HEK293 (cell line): ENCODE results near the gene SEPTIN5.

Source experiments
- CTCF ChIA-PET: fragments of 350-600 bp; formaldehyde crosslinking; extraction: SDS; loops from one replicate; lab custom pipeline; 2021; ENCODE audit warnings: antibody characterized with exemption; lab: Yijun Ruan, JAX
- POLR2A ChIA-PET: fragments of 300-600 bp; formaldehyde crosslinking; extraction: SDS; loops from one replicate; lab custom pipeline; 2020; ENCODE audit warnings: antibody characterized with exemption, inconsistent platforms; lab: Yijun Ruan, JAX
- H3K27ac ChIP-seq: fragments of 200-500 bp; sonication (Bioruptor generic); 2 replicates; pipeline ENCODE4 v1.5.1; 2014; ENCODE audit warnings: low read depth, low read length, control low read depth, inconsistent platforms; ENCODE audit errors: extremely low read depth
- H3K36me3 ChIP-seq, 2 experiments: fragments of 200-500 bp in 1 of 2; sonication (Bioruptor generic) in 1 of 2; 1 replicate in 1 of 2; 2 replicates in 1 of 2; pipeline ENCODE4 v1.5.1; 2014 to 2017; ENCODE audit warnings: inconsistent platforms in 2 of 2, low read length in 2 of 2; ENCODE audit not compliant: control insufficient read depth in 2 of 2, insufficient read depth in 1 of 2
- H3K4me1 ChIP-seq: fragments of 200-500 bp; sonication (Bioruptor generic); 2 replicates; pipeline ENCODE4 v1.5.1; 2014; ENCODE audit warnings: mild to moderate bottlenecking, low read length, inconsistent platforms; ENCODE audit not compliant: control insufficient read depth, insufficient read depth
- H3K4me3 ChIP-seq: 2 replicates; pipeline ENCODE4 v1.5.1; 2011; ENCODE audit warnings: low read depth, mild to moderate bottlenecking, control low read depth, low read length, moderate library complexity
- H3K9me3 ChIP-seq: fragments of 200-500 bp; sonication (Bioruptor generic); 2 replicates; pipeline ENCODE4 v1.5.1; 2014; ENCODE audit warnings: low read depth, low read length, inconsistent platforms; ENCODE audit not compliant: control insufficient read depth, insufficient read depth
- ATF2 ChIP-seq: fragments of 450-650 bp; formaldehyde crosslinking; IDR thresholded peaks from 2 replicates; pipeline ENCODE4 v1.5.1; 2016; ENCODE audit warnings: missing biosample characterization, missing genetic modification characterization, low read depth
- GLIS1 ChIP-seq: fragments of 450-650 bp; formaldehyde crosslinking; IDR thresholded peaks from 2 replicates; pipeline ENCODE4 v1.5.1; 2016; ENCODE audit warnings: missing biosample characterization, missing genetic modification characterization
- GLIS2 ChIP-seq: fragments of 450-650 bp; formaldehyde crosslinking; IDR thresholded peaks from 2 replicates; pipeline ENCODE4 v1.5.1; 2016; ENCODE audit warnings: missing biosample characterization, missing genetic modification characterization
- HIC1 ChIP-seq: fragments of 450-650 bp; formaldehyde crosslinking; IDR thresholded peaks from 2 replicates; pipeline ENCODE4 v1.5.1; 2016; ENCODE audit warnings: missing biosample characterization, missing genetic modification characterization
- HOXA7 ChIP-seq: sonication (generic); formaldehyde crosslinking; IDR thresholded peaks from 2 replicates; pipeline ENCODE4 v1.8.1; 2022; ENCODE audit warnings: missing genetic modification reagents, borderline replicate concordance
- IKZF3 ChIP-seq: fragments of 450-650 bp; IDR thresholded peaks from 2 replicates; pipeline ENCODE4 v1.5.0; 2018; ENCODE audit warnings: missing biosample characterization, mild to moderate bottlenecking, missing genetic modification characterization, moderate library complexity
- INSM2 ChIP-seq: fragments of 450-650 bp; formaldehyde crosslinking; IDR thresholded peaks from 2 replicates; pipeline ENCODE4 v1.5.1; 2016; ENCODE audit warnings: missing biosample characterization, missing genetic modification characterization
- KLF1 ChIP-seq: fragments of 450-650 bp; formaldehyde crosslinking; IDR thresholded peaks from 2 replicates; pipeline ENCODE4 v1.5.1; 2016; ENCODE audit warnings: missing biosample characterization, missing genetic modification characterization
- KLF10 ChIP-seq: fragments of 450-650 bp; IDR thresholded peaks from 2 replicates; pipeline ENCODE4 v1.5.1; 2018; ENCODE audit warnings: missing biosample characterization, mild to moderate bottlenecking, missing genetic modification characterization
- MYNN ChIP-seq: fragments of 450-650 bp; formaldehyde crosslinking; IDR thresholded peaks from 2 replicates; pipeline ENCODE4 v1.5.1; 2016; ENCODE audit warnings: missing biosample characterization, missing genetic modification characterization, borderline replicate concordance
- REPIN1 ChIP-seq: fragments of 450-650 bp; formaldehyde crosslinking; IDR thresholded peaks from 2 replicates; pipeline ENCODE4 v1.5.1; 2017; ENCODE audit warnings: missing biosample characterization, missing genetic modification characterization, low read depth
- ZFP69B ChIP-seq: fragments of 450-650 bp; formaldehyde crosslinking; IDR thresholded peaks from 2 replicates; pipeline ENCODE4 v1.5.1; 2016; ENCODE audit warnings: missing biosample characterization, missing genetic modification characterization
- ZIC2 ChIP-seq: fragments of 450-650 bp; formaldehyde crosslinking; IDR thresholded peaks from 2 replicates; pipeline ENCODE4 v1.5.1; 2016; ENCODE audit warnings: missing biosample characterization, missing genetic modification characterization
- ZNF112 ChIP-seq: fragments of 450-650 bp; formaldehyde crosslinking; IDR thresholded peaks from 2 replicates; pipeline ENCODE4 v1.5.0; 2017; ENCODE audit warnings: missing biosample characterization, missing genetic modification characterization
- ZNF157 ChIP-seq: fragments of 450-650 bp; formaldehyde crosslinking; IDR thresholded peaks from 2 replicates; pipeline ENCODE4 v1.5.1; 2016; ENCODE audit warnings: missing biosample characterization, missing genetic modification characterization
- ZNF341 ChIP-seq: fragments of 450-650 bp; formaldehyde crosslinking; IDR thresholded peaks from 2 replicates; pipeline ENCODE4; 2016; ENCODE audit warnings: low read depth, missing biosample characterization, missing genetic modification characterization
- ZNF530 ChIP-seq: fragments of 450-650 bp; formaldehyde crosslinking; IDR thresholded peaks from 2 replicates; pipeline ENCODE4 v1.5.1; 2016; ENCODE audit warnings: low read depth, missing biosample characterization, missing genetic modification characterization
- ZNF585B ChIP-seq: fragments of 450-650 bp; formaldehyde crosslinking; IDR thresholded peaks from 2 replicates; pipeline ENCODE4 v1.5.1; 2016; ENCODE audit warnings: missing biosample characterization, missing genetic modification characterization
- ZNF623 ChIP-seq: fragments of 450-650 bp; formaldehyde crosslinking; IDR thresholded peaks from 2 replicates; pipeline ENCODE4 v1.5.1; 2016; ENCODE audit warnings: missing biosample characterization, missing genetic modification characterization
- ZNF639 ChIP-seq: fragments of 450-650 bp; formaldehyde crosslinking; IDR thresholded peaks from 2 replicates; pipeline ENCODE4 v1.5.1; 2016; ENCODE audit warnings: missing biosample characterization, missing genetic modification characterization
- ZSCAN30 ChIP-seq: fragments of 450-650 bp; IDR thresholded peaks from 2 replicates; pipeline ENCODE4 v1.5.1; 2018; ENCODE audit warnings: missing biosample characterization, mild to moderate bottlenecking, missing genetic modification characterization, moderate library complexity

The SEPTIN5 gene

GRCh38 chr22:19743651-19744050 is 29.3 kb downstream of the SEPTIN5 start (continued):
- TF ChIP-seq ATF2 (no peak), ZNF639 (tag by site-specific recombination) (no peak), MYNN (tag by site-specific recombination) (no peak), IKZF3 (tag by site-specific recombination) (no peak), ZNF585B (tag by site-specific recombination) (no peak), HIC1 (tag by site-specific recombination) (no peak), ZFP69B (tag by site-specific recombination) (no peak)

- ChIA-PET POLR2A (no interaction called here), CTCF (interaction anchor here (0.6 to 4.4 kb wide), 3 partner anchors 12 to 838 kb away, joined by 4 to 19 read pairs (median 7); partner anchors contain the start of gene DGCR6)
- Histone ChIP-seq H3K36me3 (no peaks in the 10 kb centered on the region), H3K9me3 (no peaks in the 10 kb centered on the region), H3K27ac (no peak overlapping the region), H3K4me3 (no peak overlapping the region), H3K4me1 (no peaks in the 10 kb centered on the region)
- TF ChIP-seq ZNF623: peak; percentile 57
- TF ChIP-seq ZNF112: no peak
- 0 out of 2 replicates have a peak, but pooled peaks have one; percentile 6 for TF ChIP-seq GLIS1 (tag by site-specific recombination)
- no peak for TF ChIP-seq REPIN1
- no peak for TF ChIP-seq INSM2 (tag by site-specific recombination)
- TF ChIP-seq ZNF341 (tag by site-specific recombination): peak; percentile 55
These were observed 30.2 kb downstream of the SEPTIN5 start for GRCh38 chr22:19744350-19745006.

- POLR2A ChIA-PET: interaction anchor here (0.6 to 1.7 kb wide), 2 partner anchors 21 to 784 kb away, joined by 3 to 4 read pairs; no protein-coding TSS in a partner anchor
- Histone ChIP-seq H3K4me3 (no peak overlapping the region), H3K36me3 (no peaks in the 10 kb centered on the region), H3K4me1 (no peaks in the 10 kb centered on the region), H3K27ac (no peak overlapping the region), H3K9me3 (no peaks in the 10 kb centered on the region)
- TF ChIP-seq ZIC2 (tag by site-specific recombination) (peak; percentile 50; the same call in 1 of the 2 replicates), GLIS1 (tag by site-specific recombination) (peak; percentile 39; the same call in 1 of the 2 replicates), KLF10 (no peak), HIC1 (tag by site-specific recombination) (peak; percentile 73), ZNF530 (no peak), ZNF157 (tag by site-specific recombination) (no peak), HOXA7 (no peak), GLIS2 (tag by site-specific recombination) (0 out of 2 replicates have a peak, but pooled peaks have one; percentile 29), ZSCAN30 (no peak), KLF1 (peak; percentile 20; the same call in 1 of the 2 replicates)
- CTCF ChIA-PET: interaction anchor here (0.6 to 4.4 kb wide), 6 partner anchors 9 to 839 kb away, joined by 3 to 19 read pairs (median 6); partner anchors contain the start of gene DGCR6
These were observed 31.1 kb downstream of the SEPTIN5 start for GRCh38 chr22:19745155-19746101.
